SU-DHL-6 (cell line): Measurements from ENCODE around the gene SPINT1.

Source experiments
- H2AFZ ChIP-seq: fragments of 200-600 bp; sonication (generic); 2 replicates; pipeline ENCODE4 v1.6.1; 2014; ENCODE audit warnings: low read depth, mild to moderate bottlenecking, moderate library complexity, mixed read lengths, antibody characterized with exemption, low read length; ENCODE audit not compliant: severe bottlenecking
- H3F3A ChIP-seq: fragments of 200-600 bp; shearing (Covaris generic); 2 replicates; pipeline ENCODE4 v1.6.0; 2016; ENCODE audit warnings: antibody characterized with exemption, mild to moderate bottlenecking; ENCODE audit not compliant: insufficient read depth
- H3K27ac ChIP-seq: fragments of 200-600 bp; sonication (generic); 2 replicates; pipeline ENCODE4 v1.5.1; 2016; ENCODE audit warnings: low read depth, mild to moderate bottlenecking, low read length, moderate library complexity, mixed read lengths
- H3K27me3 ChIP-seq: fragments of 200-600 bp; sonication (generic), shearing (Covaris generic); 2 replicates; pipeline ENCODE4 v1.6.0; 2014; ENCODE audit warnings: mild to moderate bottlenecking, low read length
- H3K36me3 ChIP-seq: fragments of 200-600 bp; sonication (generic); 2 replicates; pipeline ENCODE4 v1.6.1; 2014; ENCODE audit warnings: mild to moderate bottlenecking, low read length, mixed read lengths
- H3K4me2 ChIP-seq: fragments of 300-600, 200-600 bp; shearing (Covaris generic), sonication (generic); 2 replicates; pipeline ENCODE4 v1.6.0; 2014; ENCODE audit warnings: low read length, low read depth, mild to moderate bottlenecking; ENCODE audit not compliant: poor library complexity, severe bottlenecking
- H3K4me3 ChIP-seq: fragments of 200-600 bp; sonication (generic); 2 replicates; pipeline ENCODE4 v1.5.1; 2014; ENCODE audit warnings: antibody characterized with exemption, low read length, mild to moderate bottlenecking, mixed read lengths; ENCODE audit not compliant: insufficient read depth, poor library complexity, severe bottlenecking
- H3K79me2 ChIP-seq: fragments of 200-600 bp; sonication (generic); 2 replicates; pipeline ENCODE4 v1.6.1; 2014; ENCODE audit warnings: mild to moderate bottlenecking, low read length, moderate library complexity; ENCODE audit not compliant: insufficient read depth
- H3K9ac ChIP-seq: fragments of 200-600 bp; sonication (generic); 2 replicates; pipeline ENCODE4 v1.7.0; 2014; ENCODE audit warnings: mild to moderate bottlenecking, low read length
- H3K9me2 ChIP-seq: fragments of 200-600 bp; sonication (generic); replicated peaks from 2 replicates; pipeline ENCODE4 v1.6.1; 2014; ENCODE audit warnings: low read length; ENCODE audit not compliant: insufficient read depth
- H3K9me3 ChIP-seq: fragments of 200-600 bp; sonication (generic); 2 replicates; pipeline ENCODE4 v1.6.1; 2014; ENCODE audit warnings: low read length, mixed read lengths; ENCODE audit not compliant: insufficient read depth
- H4K20me1 ChIP-seq: fragments of 200-600 bp; sonication (generic); 2 replicates; pipeline ENCODE4 v1.6.1; 2014; ENCODE audit warnings: low read depth, mild to moderate bottlenecking, antibody characterized with exemption, low read length, moderate library complexity, mixed read lengths
- EZH2phosphoT487 ChIP-seq: fragments of 200-600 bp; sonication (generic), shearing (Covaris generic); conservative IDR thresholded peaks from 2 replicates; pipeline ENCODE4 v1.6.1; 2018; ENCODE audit warnings: mild to moderate bottlenecking, antibody characterized with exemption, low read length, moderate library complexity, mixed read lengths
- TF ChIP-seq, protein P1 (sequence below): fragments of 200-600 bp; sonication (generic); IDR thresholded peaks from one replicate; pipeline ENCODE4 v1.5.1; 2017; ENCODE audit warnings: antibody characterized with exemption, mild to moderate bottlenecking, low read length, moderate library complexity; ENCODE audit not compliant: insufficient read depth, poor library complexity, severe bottlenecking

Gene SPINT1

DNA sequence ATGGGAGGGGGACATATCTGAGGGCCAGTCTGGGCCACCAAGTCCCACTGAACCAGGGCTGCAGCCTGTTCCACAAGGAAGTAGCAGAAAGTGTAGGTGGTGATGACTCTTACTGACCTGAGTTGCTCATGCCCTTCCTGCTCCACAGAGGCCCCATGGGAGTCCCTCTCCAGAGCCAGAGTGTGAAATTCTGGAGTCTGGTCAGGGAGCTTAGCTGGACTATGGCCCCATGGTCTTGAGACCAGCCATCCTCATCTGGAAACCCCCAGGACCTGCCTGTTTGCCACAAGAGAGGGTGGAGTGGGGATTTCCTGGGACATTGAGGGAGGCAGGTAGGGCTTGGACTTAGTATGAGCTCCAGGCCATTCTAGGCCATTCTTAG, 3.0 kb downstream of the SPINT1 start:
- Histone ChIP-seq H3K36me3 (no peaks in the 10 kb centered on the region), H3K9ac (no peak overlapping the region), H3K9me3 (no peaks in the 10 kb centered on the region), H3K4me2 (no peak overlapping the region), H2AFZ (no peak overlapping the region), H3F3A (no peaks in the 10 kb centered on the region), H3K79me2 (no peaks in the 10 kb centered on the region), H3K9me2 (no peaks in the 10 kb centered on the region), H3K27ac (no peak overlapping the region), H3K4me3 (no peak overlapping the region), H4K20me1 (no peaks in the 10 kb centered on the region), H3K27me3 (no peaks in the 10 kb centered on the region)
- TF ChIP-seq EZH2phosphoT487, result no peak

DNA sequence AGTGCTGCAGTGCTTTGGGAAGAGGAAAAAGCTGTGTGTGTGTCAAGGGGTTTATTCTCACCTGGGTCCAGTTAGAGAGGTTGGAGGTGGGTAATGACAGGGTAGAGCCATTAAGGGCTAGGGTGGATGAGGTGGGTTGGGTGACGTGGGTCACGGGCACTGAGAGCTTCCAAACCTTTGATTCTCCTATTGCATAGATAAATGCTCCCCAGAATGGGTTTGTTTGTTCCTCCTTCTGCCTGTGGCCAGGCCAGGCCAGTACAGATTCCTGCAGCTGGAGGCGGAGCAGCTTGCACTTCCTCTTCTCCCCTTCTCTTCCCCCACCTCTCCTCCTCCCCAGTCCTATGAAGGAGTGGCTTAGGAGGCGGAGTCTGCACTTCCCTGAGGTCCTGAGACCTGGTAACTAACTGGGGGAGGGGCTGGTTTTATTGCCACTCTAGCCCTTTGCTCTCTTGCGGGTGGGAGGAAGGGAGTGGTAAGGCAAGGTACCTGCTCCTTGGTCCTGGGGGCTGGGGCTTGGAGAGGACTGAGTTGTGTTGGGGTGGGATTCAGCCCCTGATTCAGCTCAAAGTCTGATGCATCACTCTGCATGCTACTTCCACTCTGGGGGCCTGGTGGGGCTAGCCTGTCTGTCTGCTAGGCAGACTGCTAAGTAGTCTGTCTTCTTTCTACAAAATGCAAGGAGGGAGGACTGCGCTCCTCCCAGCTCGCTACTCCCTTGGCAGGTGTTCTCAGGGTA, 3.5 kb downstream of the SPINT1 start:
- Histone ChIP-seq H3K4me3 (no peak overlapping the region), H3K79me2 (no peaks in the 10 kb centered on the region), H3F3A (no peaks in the 10 kb centered on the region), H3K36me3 (no peaks in the 10 kb centered on the region), H3K9me3 (no peaks in the 10 kb centered on the region), H3K4me2 (no peak overlapping the region), H2AFZ (no peak overlapping the region), H3K27me3 (no peaks in the 10 kb centered on the region), H4K20me1 (no peaks in the 10 kb centered on the region), H3K9me2 (no peaks in the 10 kb centered on the region), H3K9ac (no peak overlapping the region), H3K27ac (no peak overlapping the region)
- TF ChIP-seq, protein P1, sequence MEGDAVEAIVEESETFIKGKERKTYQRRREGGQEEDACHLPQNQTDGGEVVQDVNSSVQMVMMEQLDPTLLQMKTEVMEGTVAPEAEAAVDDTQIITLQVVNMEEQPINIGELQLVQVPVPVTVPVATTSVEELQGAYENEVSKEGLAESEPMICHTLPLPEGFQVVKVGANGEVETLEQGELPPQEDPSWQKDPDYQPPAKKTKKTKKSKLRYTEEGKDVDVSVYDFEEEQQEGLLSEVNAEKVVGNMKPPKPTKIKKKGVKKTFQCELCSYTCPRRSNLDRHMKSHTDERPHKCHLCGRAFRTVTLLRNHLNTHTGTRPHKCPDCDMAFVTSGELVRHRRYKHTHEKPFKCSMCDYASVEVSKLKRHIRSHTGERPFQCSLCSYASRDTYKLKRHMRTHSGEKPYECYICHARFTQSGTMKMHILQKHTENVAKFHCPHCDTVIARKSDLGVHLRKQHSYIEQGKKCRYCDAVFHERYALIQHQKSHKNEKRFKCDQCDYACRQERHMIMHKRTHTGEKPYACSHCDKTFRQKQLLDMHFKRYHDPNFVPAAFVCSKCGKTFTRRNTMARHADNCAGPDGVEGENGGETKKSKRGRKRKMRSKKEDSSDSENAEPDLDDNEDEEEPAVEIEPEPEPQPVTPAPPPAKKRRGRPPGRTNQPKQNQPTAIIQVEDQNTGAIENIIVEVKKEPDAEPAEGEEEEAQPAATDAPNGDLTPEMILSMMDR, result no peak
- no peak for TF ChIP-seq EZH2phosphoT487

DNA sequence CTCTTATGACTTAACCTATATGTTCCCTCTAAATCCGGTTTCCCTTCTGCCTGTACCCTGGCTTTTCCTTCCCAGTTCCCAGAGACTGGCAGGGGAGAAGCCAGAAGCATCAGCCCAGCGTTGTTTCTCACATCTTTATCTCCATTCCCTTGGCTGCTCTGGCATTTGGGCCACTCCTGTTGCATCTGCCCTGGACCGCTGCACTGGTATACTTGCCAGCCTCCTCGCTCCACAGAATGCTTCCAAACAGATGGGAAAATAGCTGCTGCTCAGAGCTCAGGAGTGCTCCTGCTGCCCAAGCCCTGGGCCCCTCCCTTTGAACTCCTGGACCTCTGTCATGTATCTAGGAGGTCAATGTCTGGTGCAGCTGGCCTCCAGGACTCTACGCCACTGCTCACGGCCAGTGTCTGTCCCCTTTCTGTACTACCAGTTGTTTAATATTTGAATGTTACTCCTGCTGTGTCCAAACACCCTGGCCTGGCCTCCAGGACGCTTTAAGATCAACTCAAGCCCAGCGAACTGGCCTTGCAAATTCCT, 6.8 kb downstream of the SPINT1 start:
- no peaks in the 10 kb centered on the region for H4K20me1 ChIP-seq
- no peak overlapping the region for H3K4me3 ChIP-seq
- H3K27me3 ChIP-seq, result no peaks in the 10 kb centered on the region
- H3F3A ChIP-seq, result no peaks in the 10 kb centered on the region
- no peak overlapping the region for H2AFZ ChIP-seq
- no peak overlapping the region for H3K27ac ChIP-seq
- H3K4me2 ChIP-seq, result no peak overlapping the region
- no peaks in the 10 kb centered on the region for H3K9me3 ChIP-seq
- H3K9ac ChIP-seq, result no peak overlapping the region
- no peaks in the 10 kb centered on the region for H3K9me2 ChIP-seq
- TF ChIP-seq, protein P1, result no peak
- no peak for TF ChIP-seq EZH2phosphoT487
- no peaks in the 10 kb centered on the region for H3K79me2 ChIP-seq
- H3K36me3 ChIP-seq, result no peaks in the 10 kb centered on the region

DNA sequence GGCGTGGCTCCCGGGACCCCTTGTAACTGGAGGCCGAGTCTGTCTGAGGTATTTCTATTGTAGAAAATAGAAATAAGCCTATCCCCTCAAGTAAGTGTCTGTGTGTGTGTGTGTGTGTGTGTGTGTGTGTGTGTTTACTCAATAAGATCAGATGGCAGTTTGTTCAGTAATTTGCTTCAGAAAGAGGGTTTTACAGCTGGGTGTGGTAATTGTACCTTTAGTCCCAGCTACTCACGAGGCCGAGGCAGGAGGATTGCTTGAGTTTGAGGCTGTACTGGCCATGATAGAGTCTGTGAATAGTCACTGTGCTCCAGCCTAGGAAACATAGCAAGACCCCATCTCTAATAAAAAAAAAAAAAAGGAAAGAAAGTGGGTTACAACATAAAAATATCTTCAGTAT, 8.7 kb downstream of the SPINT1 start:
- TF ChIP-seq, protein P1, result no peak
- no peak for TF ChIP-seq EZH2phosphoT487

More for the DNA sequence above, 8.7 kb downstream of the SPINT1 start:
- Histone ChIP-seq H3K4me2 (no peak overlapping the region), H3K9me2 (no peaks in the 10 kb centered on the region), H3K4me3 (no peak overlapping the region), H2AFZ (no peak overlapping the region), H3K27me3 (no peaks in the 10 kb centered on the region), H3K9ac (no peak overlapping the region), H3F3A (no peaks in the 10 kb centered on the region), H3K36me3 (no peaks in the 10 kb centered on the region), H3K27ac (no peak overlapping the region), H4K20me1 (no peaks in the 10 kb centered on the region), H3K9me3 (no peaks in the 10 kb centered on the region), H3K79me2 (no peaks in the 10 kb centered on the region)
